HepG2 (cell line): ENCODE data around the gene SCRT2. TPM values are rescaled to one million over a fixed set of nuclear protein-coding genes. Genes with fewer than 3 reads are reported as not detected.

ENCODE experiments used
- ARID4A ChIP-seq: sonication (generic); formaldehyde crosslinking; IDR thresholded peaks from 2 replicates; pipeline ENCODE4 v1.5.0; 2020; ENCODE audit warnings: mild to moderate bottlenecking, missing genetic modification reagents, borderline replicate concordance
- CEBPG ChIP-seq: IDR thresholded peaks from 2 replicates; pipeline ENCODE4 v1.6.1; 2016
- CSRNP2 ChIP-seq: sonication (generic); formaldehyde crosslinking; conservative IDR thresholded peaks from 2 replicates; pipeline ENCODE4 v1.8.0; 2022; ENCODE audit warnings: low read depth, missing genetic modification reagents
- DRAP1 ChIP-seq: IDR thresholded peaks from 2 replicates; pipeline ENCODE4 v1.6.1; 2016; ENCODE audit warnings: missing genetic modification reagents, missing compliant biosample characterization
- E2F5 ChIP-seq: sonication (generic); formaldehyde crosslinking; conservative IDR thresholded peaks from 2 replicates; pipeline ENCODE4 v1.4.0; 2020; ENCODE audit warnings: missing genetic modification reagents
- MAFG ChIP-seq: sonication (generic); formaldehyde crosslinking; IDR thresholded peaks from 2 replicates; pipeline ENCODE4 v1.5.1; 2020; ENCODE audit warnings: mild to moderate bottlenecking, missing genetic modification reagents
- MLLT10 ChIP-seq: sonication (generic); formaldehyde crosslinking; IDR thresholded peaks from 2 replicates; pipeline ENCODE4 v1.4.0; 2020; ENCODE audit warnings: missing genetic modification reagents
- NFE2 ChIP-seq: sonication (generic); formaldehyde crosslinking; IDR thresholded peaks from 2 replicates; pipeline ENCODE4 v1.4.0; 2020; ENCODE audit warnings: missing genetic modification reagents
- NRL ChIP-seq: sonication (generic); formaldehyde crosslinking; IDR thresholded peaks from 2 replicates; pipeline ENCODE4 v1.5.0; 2020; ENCODE audit warnings: missing genetic modification reagents, mild to moderate bottlenecking, moderate library complexity, borderline replicate concordance
- SAFB2 ChIP-seq: sonication (generic); formaldehyde crosslinking; IDR thresholded peaks from 2 replicates; pipeline ENCODE4 v1.5.1; 2020; ENCODE audit warnings: missing genetic modification reagents, low read depth, mild to moderate bottlenecking, borderline replicate concordance
- TRIM22 ChIP-seq: fragments of 450-650 bp; IDR thresholded peaks from 2 replicates; pipeline ENCODE4 v1.6.1; 2017
- ZBTB4 ChIP-seq: sonication (generic); formaldehyde crosslinking; IDR thresholded peaks from 2 replicates; pipeline ENCODE4 v1.4.0; 2020; ENCODE audit warnings: missing genetic modification reagents, mild to moderate bottlenecking, borderline replicate concordance
- ZNF260 ChIP-seq: sonication (generic); formaldehyde crosslinking; IDR thresholded peaks from 2 replicates; pipeline ENCODE4 v1.4.0; 2020; ENCODE audit warnings: missing genetic modification reagents, low read depth, mild to moderate bottlenecking, borderline replicate concordance
- ZNF326 ChIP-seq: sonication (generic); formaldehyde crosslinking; IDR thresholded peaks from 2 replicates; pipeline ENCODE4 v1.4.0; 2020; ENCODE audit warnings: missing genetic modification reagents, borderline replicate concordance
- ZNF577 ChIP-seq: sonication (generic); formaldehyde crosslinking; IDR thresholded peaks from 2 replicates; pipeline ENCODE4 v1.4.0; 2020; ENCODE audit warnings: mild to moderate bottlenecking, low read depth, missing genetic modification reagents, borderline replicate concordance
- polyA plus RNA-seq, 8 experiments: library from polyadenylated mRNA; depleted of rRNA in 3 of 8; stranded (reverse) in 7 of 8; unstranded in 1 of 8; fragments of >200 nt; fragmentation: Illumina TruSeq in 4 of 8; extraction: Trizol in 4 of 8; gene quantifications; 2 replicates each; pipeline versions ENCODE4 v1.2.1 to v1.2.3, GENCODE V29; 2011 to 2016; ENCODE audit warnings: low read depth in 4 of 8, missing spikeins in 1 of 8, mixed read lengths in 1 of 8; ENCODE audit not compliant: insufficient read depth in 1 of 8
- total RNA-seq, 5 experiments: library from RNA; depleted of rRNA; stranded (reverse); fragments of >200 nt; fragmentation: Illumina TruSeq; extraction: Trizol; gene quantifications; 2 replicates each; pipeline ENCODE4 v1.2.3, GENCODE V29; 2016; ENCODE audit warnings: low read depth in 1 of 5

SCRT2 gene
- total and polyA plus RNA-seq, 2 of the 13 experiments (the other 11 are each of a cell fraction or from before 2014, with no cell fraction given): not detected

GRCh38 chr20:642398-643174 lies 33.0 kb downstream of the SCRT2 start (continued):
- TF ChIP-seq E2F5 (CRISPR knock-in tag) (0 out of 2 replicates have a peak, but pooled peaks have one; percentile 55), NFE2 (CRISPR knock-in tag) (no peak), CEBPG (CRISPR knock-in tag) (no peak), ZNF260 (no peak), DRAP1 (CRISPR knock-in tag) (peak; percentile 52; the same call in 1 of the 2 replicates), MLLT10 (CRISPR knock-in tag) (no peak), CSRNP2 (no peak), MAFG (CRISPR knock-in tag) (no peak), SAFB2 (CRISPR knock-in tag) (no peak), ZBTB4 (CRISPR knock-in tag) (no peak), TRIM22 (no peak), ARID4A (CRISPR knock-in tag) (peak; percentile 24; the same call in 1 of the 2 replicates), NRL (CRISPR knock-in tag) (no peak), ZNF326 (CRISPR knock-in tag) (no peak), ZNF577 (no peak)
